Naive B cell (primary cell): ENCODE data around the gene SYNGR4. TPM values are rescaled to one million over a fixed set of nuclear protein-coding genes. Genes with fewer than 3 reads are reported as not detected.

Experiments
- ATAC-seq, 2 donors: fragments of 150-1000 bp; cut with Tn5 transposase; 2 replicates each; pipeline ENCODE4 v1.10.0; 2021; ENCODE audit warnings: low read depth in 2 of 2, mild to moderate bottlenecking in 2 of 2, moderate library complexity in 2 of 2
- DNase-seq: peaks from one replicate; pipeline ENCODE4 v3.0.0; 2022
- H3K27ac Mint-ChIP-seq, 6 donors: one replicate each; pipeline ENCODE4 v1.8.0; 2020 to 2022; ENCODE audit warnings: mild to moderate bottlenecking in 6 of 6, mixed read lengths in 6 of 6, moderate library complexity in 5 of 6, inconsistent platforms in 2 of 6
- H3K27me3 Mint-ChIP-seq, 3 donors: one replicate each; pipeline ENCODE4 v1.8.0; 2021 to 2022; ENCODE audit warnings: mixed read lengths in 3 of 3, mild to moderate bottlenecking in 1 of 3
- H3K36me3 Mint-ChIP-seq, 2 donors: one replicate each; pipeline ENCODE4 v1.8.0; 2020 to 2022; ENCODE audit warnings: mixed read lengths in 2 of 2, inconsistent platforms in 1 of 2, mild to moderate bottlenecking in 1 of 2
- H3K4me1 Mint-ChIP-seq, 3 donors: one replicate each; pipeline ENCODE4 v1.8.0; 2020 to 2022; ENCODE audit warnings: mixed read lengths in 3 of 3, inconsistent platforms in 1 of 3, mild to moderate bottlenecking in 1 of 3, moderate library complexity in 1 of 3
- H3K4me3 Mint-ChIP-seq, 8 donors: one replicate each; pipeline ENCODE4 v1.8.0; 2020 to 2022; ENCODE audit warnings: mild to moderate bottlenecking in 8 of 8, mixed read lengths in 8 of 8, moderate library complexity in 8 of 8, inconsistent platforms in 2 of 8
- H3K9me3 Mint-ChIP-seq, 7 donors: one replicate each; pipeline ENCODE4 v1.8.0; 2020 to 2022; ENCODE audit warnings: mixed read lengths in 7 of 7, mild to moderate bottlenecking in 5 of 7, inconsistent platforms in 2 of 7, moderate library complexity in 1 of 7
- polyA plus RNA-seq, 6 donors: library from polyadenylated mRNA; unstranded; fragments of 300-500 nt; fragmentation: Illumina TruSeq; gene quantifications; one replicate each; pipeline ENCODE4 v1.2.3, GENCODE V29; 2021; ENCODE audit warnings: low read depth in 6 of 6

Gene SYNGR4
- polyA plus RNA-seq, 6 donors from 2014 or later, result not detected

- Mint-ChIP-seq H3K4me3 (no peak overlapping the region), H3K9me3 (peaks cover 0 to 3% (median 0%) of the 10 kb centered on the region in 7 donors), H3K4me1 (peaks cover 23 to 33% (median 28%) of the 10 kb centered on the region in 3 donors), H3K27ac (no peak overlapping the region), H3K36me3 (no peaks in the 10 kb centered on the region), H3K27me3 (peaks cover 21 to 64% (median 49%) of the 10 kb centered on the region in 3 donors)
- ATAC-seq, result no peak
- no peak for DNase-seq
These were observed 53.3 kb downstream of the SYNGR4 start for GRCh38 chr19:48417421-48417820.

- peak overlapping the region; percentile 65 to 89 (median 81) for H3K4me3 Mint-ChIP-seq
- H3K4me1 Mint-ChIP-seq, result peaks cover 23 to 33% (median 28%) of the 10 kb centered on the region in 3 donors
- DNase-seq (no peak), ATAC-seq (peak in 1 of 2 donors; percentile 18)
- H3K27ac Mint-ChIP-seq, result peak overlapping the region in 4 of 6 donors; percentile 22 to 89 (median 84)
- H3K36me3 Mint-ChIP-seq, result no peaks in the 10 kb centered on the region
- H3K9me3 Mint-ChIP-seq, result peaks cover 0 to 3% (median 0%) of the 10 kb centered on the region in 7 donors
- peaks cover 26 to 66% (median 51%) of the 10 kb centered on the region in 3 donors for H3K27me3 Mint-ChIP-seq
These were observed 54.3 kb downstream of the SYNGR4 start for GRCh38 chr19:48418317-48419064.

GRCh38 chr19:48419158-48419920, 55.2 kb downstream of the SYNGR4 start:
- Mint-ChIP-seq H3K27ac (peak overlapping the region in 4 of 6 donors; percentile 59 to 90 (median 83)), H3K36me3 (no peaks in the 10 kb centered on the region), H3K4me3 (peak overlapping the region; percentile 65 to 89 (median 80)), H3K9me3 (peaks cover 0 to 3% (median 0%) of the 10 kb centered on the region in 7 donors), H3K27me3 (peaks cover 26 to 58% (median 46%) of the 10 kb centered on the region in 3 donors), H3K4me1 (peaks cover 16 to 33% (median 27%) of the 10 kb centered on the region in 3 donors)
- DNase-seq, result peak; percentile 67
- ATAC-seq, result peak; percentile 78 to 80

GRCh38 chr19:48421548-48421947, 57.4 kb downstream of the SYNGR4 start:
- Mint-ChIP-seq H3K9me3 (no peaks in the 10 kb centered on the region), H3K36me3 (no peaks in the 10 kb centered on the region), H3K27me3 (peaks cover 16 to 36% (median 33%) of the 10 kb centered on the region in 3 donors), H3K4me3 (no peak overlapping the region), H3K4me1 (peaks cover 18 to 19% (median 19%) of the 10 kb centered on the region in 3 donors), H3K27ac (no peak overlapping the region)
- ATAC-seq, result no peak
- no peak for DNase-seq

GRCh38 chr19:48424694-48425219, 60.6 kb downstream of the SYNGR4 start:
- DNase-seq (no peak), ATAC-seq (no peak)
- peak overlapping the region in 2 of 6 donors; percentile 35 to 63 for H3K27ac Mint-ChIP-seq
- peaks cover 5 to 7% (median 7%) of the 10 kb centered on the region in 3 donors for H3K4me1 Mint-ChIP-seq
- peak overlapping the region in 1 of 8 donors; percentile 61 for H3K4me3 Mint-ChIP-seq
- H3K36me3 Mint-ChIP-seq, result no peaks in the 10 kb centered on the region
- peaks cover 8 to 11% (median 9%) of the 10 kb centered on the region in 3 donors for H3K27me3 Mint-ChIP-seq
- no peaks in the 10 kb centered on the region for H3K9me3 Mint-ChIP-seq

Other genes starting within 250 kb of the SYNGR4 start
- 10 to 100 TPM; 13.6 to 30.9 (median 23.5) TPM for gene LIG1, start 194.0 kb upstream of the SYNGR4 start, polyA plus RNA-seq
- gene ZSWIM9, start 193.7 kb upstream of the SYNGR4 start, polyA plus RNA-seq, result 1 to 10 TPM in 1 of 6 donors, under 1 TPM in 4, not detected in 1; 0.06 to 1.6 (median 0.69) TPM
- 100 to 1,000 TPM in 2 of 6 donors, 10 to 100 TPM in 4; 80.9 to 113 (median 92.0) TPM for gene CARD8, start 108.5 kb upstream of the SYNGR4 start, polyA plus RNA-seq
- under 1 TPM in 2 of 6 donors, not detected in 4; 0.29 to 0.41 TPM for gene ZNF114, start 94.3 kb upstream of the SYNGR4 start, polyA plus RNA-seq
- gene EMP3, start 38.8 kb upstream of the SYNGR4 start, polyA plus RNA-seq, result 100 to 1,000 TPM; 305 to 450 (median 425) TPM
- gene TMEM143, start 427 bp upstream of the SYNGR4 start, polyA plus RNA-seq, result 10 to 100 TPM in 1 of 6 donors, 1 to 10 TPM in 5; 3.9 to 12.1 (median 5.9) TPM
- 10 to 100 TPM; 24.5 to 32.1 (median 26.5) TPM for gene KDELR1, start 27.2 kb downstream of the SYNGR4 start, polyA plus RNA-seq
- not detected for gene GRIN2D, start 29.3 kb downstream of the SYNGR4 start, polyA plus RNA-seq
- 10 to 100 TPM; 27.8 to 44.8 (median 37.1) TPM for gene GRWD1, start 81.6 kb downstream of the SYNGR4 start, polyA plus RNA-seq
- gene KCNJ14, start 91.2 kb downstream of the SYNGR4 start, polyA plus RNA-seq, result under 1 TPM in 5 of 6 donors, not detected in 1; 0.12 to 0.72 (median 0.24) TPM
- 10 to 100 TPM in 5 of 6 donors, 1 to 10 TPM in 1; 10.0 to 29.9 (median 20.3) TPM for gene CYTH2, start 105.0 kb downstream of the SYNGR4 start, polyA plus RNA-seq
- not detected for gene LMTK3, start 147.5 kb downstream of the SYNGR4 start, polyA plus RNA-seq
- not detected for gene SULT2B1, start 187.8 kb downstream of the SYNGR4 start, polyA plus RNA-seq
- not detected for gene SPACA4, start 242.4 kb downstream of the SYNGR4 start, polyA plus RNA-seq